Measurements from ENCODE around the gene CAMK1D.
"Not testable (repeated sequence)": the region's sequence is repeated elsewhere in the genome, so short reads cannot be mapped to it uniquely, and the experiment has no call there.

Gene CAMK1D

GRCh38 chr10:12709000-12709401 is 359.7 kb downstream of the CAMK1D start:
- DNase-seq = no peak

- DNase-seq = no peak
These were observed 360.2 kb downstream of the CAMK1D start for GRCh38 chr10:12709521-12709963.

- no peak for DNase-seq
These were observed 360.8 kb downstream of the CAMK1D start for GRCh38 chr10:12710157-12710556.

- DNase-seq = peak; percentile 22
These were observed 361.4 kb downstream of the CAMK1D start for GRCh38 chr10:12710594-12711349.

- no peak for DNase-seq
These were observed 362.0 kb downstream of the CAMK1D start for GRCh38 chr10:12711350-12711708.

- DNase-seq = no peak
These were observed 363.1 kb downstream of the CAMK1D start for GRCh38 chr10:12712293-12712983.

GRCh38 chr10:12712984-12713316 is 363.6 kb downstream of the CAMK1D start:
- not testable (repeated sequence) for DNase-seq

- DNase-seq = no peak
These were observed 366.7 kb downstream of the CAMK1D start for GRCh38 chr10:12716042-12716441.

- DNase-seq = no peak
These were observed 368.8 kb downstream of the CAMK1D start for GRCh38 chr10:12717981-12718707.

- no peak for DNase-seq
These were observed 370.0 kb downstream of the CAMK1D start for GRCh38 chr10:12719365-12719764.

GRCh38 chr10:12720217-12720981 is 371.1 kb downstream of the CAMK1D start:
- peak; percentile 38 for DNase-seq

GRCh38 chr10:12721334-12721733 is 372.0 kb downstream of the CAMK1D start:
- DNase-seq = no peak

- DNase-seq = no peak
These were observed 373.9 kb downstream of the CAMK1D start for GRCh38 chr10:12723220-12723619.

- no peak for DNase-seq
These were observed 375.6 kb downstream of the CAMK1D start for GRCh38 chr10:12724807-12725579.

GRCh38 chr10:12725580-12725888 is 376.2 kb downstream of the CAMK1D start:
- DNase-seq = not testable (repeated sequence)

- DNase-seq = no peak
These were observed 377.9 kb downstream of the CAMK1D start for GRCh38 chr10:12726971-12727831.

GRCh38 chr10:12727832-12728215 is 378.5 kb downstream of the CAMK1D start:
- DNase-seq = no peak

GRCh38 chr10:12728494-12728893 is 379.1 kb downstream of the CAMK1D start:
- no peak for DNase-seq

GRCh38 chr10:12729885-12730284 is 380.5 kb downstream of the CAMK1D start:
- no peak for DNase-seq

GRCh38 chr10:12730809-12731519 is 381.6 kb downstream of the CAMK1D start:
- DNase-seq = no peak

GRCh38 chr10:12733271-12733670 is 383.9 kb downstream of the CAMK1D start:
- DNase-seq = no peak
